K562 (cell line): Measurements from ENCODE around the gene SORT1. TPM values are rescaled to one million over a fixed set of nuclear protein-coding genes. Genes with fewer than 3 reads are reported as not detected.
A peak's percentile ranks its signal among the peaks of the same experiment; 100 is the strongest.

ENCODE experiments used
- CBX1 ChIP-seq: sonication (generic); IDR thresholded peaks from 2 replicates; pipeline ENCODE4 v1.6.1; 2016; ENCODE audit warnings: antibody characterized with exemption, low read depth, mild to moderate bottlenecking
- DACH1 ChIP-seq: fragments of 450-650 bp; IDR thresholded peaks from 2 replicates; pipeline ENCODE4 v1.6.1; 2018; ENCODE audit not compliant: partially characterized antibody
- MTA3 ChIP-seq: fragments of 450-650 bp; formaldehyde crosslinking; IDR thresholded peaks from 2 replicates; pipeline ENCODE4 v1.6.1; 2017; ENCODE audit warnings: mild to moderate bottlenecking, borderline replicate concordance
- POLR2AphosphoS2 ChIP-seq: IDR thresholded peaks from 2 replicates; pipeline ENCODE4 v1.6.1; 2012; ENCODE audit warnings: low read length, improper control_type of control experiment
- SMAD2 ChIP-seq: fragments of 150-350 bp; IDR thresholded peaks from 2 replicates; pipeline ENCODE4 v1.6.1; 2014; ENCODE audit warnings: low read depth, mild to moderate bottlenecking, low read length
- VEZF1 ChIP-seq: fragments of 200-800 bp; sonication (Bioruptor generic); IDR thresholded peaks from 2 replicates; pipeline ENCODE4 v1.6.1; 2017; ENCODE audit warnings: missing genetic modification characterization, missing compliant biosample characterization
- ZFP1 ChIP-seq: fragments of 450-650 bp; formaldehyde crosslinking; IDR thresholded peaks from 2 replicates; pipeline ENCODE4 v1.4.0; 2020; ENCODE audit warnings: mild to moderate bottlenecking, mixed read lengths
- ZNF324 ChIP-seq: fragments of 250-450 bp; sonication (Bioruptor Pico); IDR thresholded peaks from 2 replicates; pipeline ENCODE4 v1.4.0; 2020; ENCODE audit warnings: mild to moderate bottlenecking
- polyA plus RNA-seq, 8 experiments: library from polyadenylated mRNA; depleted of rRNA in 4 of 8; stranded (reverse) in 5 of 8; unstranded in 3 of 8; fragments of >200 nt; fragmentation: Nextera tagmentation in 2 of 8; fragmentation: Illumina TruSeq in 1 of 8; extraction: Ambion mirVana in 2 of 8; extraction: Trizol in 1 of 8; gene quantifications; 2 replicates each; pipeline versions ENCODE4 v1.2.1 to v1.2.3, GENCODE V29; 2011 to 2014; ENCODE audit warnings: inconsistent platforms in 1 of 8, missing spikeins in 1 of 8
- total RNA-seq, 7 experiments: library from RNA; depleted of rRNA in 6 of 7; stranded (reverse); fragments of >200 nt in 6 of 7; fragmentation: Illumina TruSeq in 2 of 7; extraction: Trizol in 2 of 7; gene quantifications; 2 replicates each; pipeline versions ENCODE4 v1.2.1 to v1.2.3, GENCODE V29; 2011 to 2021; ENCODE audit warnings: low replicate concordance in 1 of 7
- TF ChIP-seq, protein P1 (sequence below): fragments of 250-450 bp; sonication (Bioruptor Pico); IDR thresholded peaks from 2 replicates; pipeline ENCODE4 v1.5.0; 2021; ENCODE audit warnings: mild to moderate bottlenecking, moderate library complexity
- TF ChIP-seq, protein P2 (sequence below), 2 experiments: fragments of 450-650 bp; IDR thresholded peaks; 2 replicates each; pipeline ENCODE4 v1.6.1; 2016; ENCODE audit warnings: mild to moderate bottlenecking in 2 of 2, borderline replicate concordance in 1 of 2, low read depth in 1 of 2, moderate library complexity in 1 of 2
- TF ChIP-seq, protein P3 (sequence below): IDR thresholded peaks from 2 replicates; pipeline ENCODE4 v1.6.1; 2012; ENCODE audit warnings: low read depth, low read length, improper control_type of control experiment, borderline replicate concordance

SORT1 gene
- total and polyA plus RNA-seq, 9 of the 15 experiments (the other 6 are each of a cell fraction or from before 2014, with no cell fraction given): 27.4 to 112 (median 65.0) TPM

GRCh38 chr1:109277434-109278204, 120.1 kb downstream of the SORT1 start (continued):
- TF ChIP-seq, protein P1, sequence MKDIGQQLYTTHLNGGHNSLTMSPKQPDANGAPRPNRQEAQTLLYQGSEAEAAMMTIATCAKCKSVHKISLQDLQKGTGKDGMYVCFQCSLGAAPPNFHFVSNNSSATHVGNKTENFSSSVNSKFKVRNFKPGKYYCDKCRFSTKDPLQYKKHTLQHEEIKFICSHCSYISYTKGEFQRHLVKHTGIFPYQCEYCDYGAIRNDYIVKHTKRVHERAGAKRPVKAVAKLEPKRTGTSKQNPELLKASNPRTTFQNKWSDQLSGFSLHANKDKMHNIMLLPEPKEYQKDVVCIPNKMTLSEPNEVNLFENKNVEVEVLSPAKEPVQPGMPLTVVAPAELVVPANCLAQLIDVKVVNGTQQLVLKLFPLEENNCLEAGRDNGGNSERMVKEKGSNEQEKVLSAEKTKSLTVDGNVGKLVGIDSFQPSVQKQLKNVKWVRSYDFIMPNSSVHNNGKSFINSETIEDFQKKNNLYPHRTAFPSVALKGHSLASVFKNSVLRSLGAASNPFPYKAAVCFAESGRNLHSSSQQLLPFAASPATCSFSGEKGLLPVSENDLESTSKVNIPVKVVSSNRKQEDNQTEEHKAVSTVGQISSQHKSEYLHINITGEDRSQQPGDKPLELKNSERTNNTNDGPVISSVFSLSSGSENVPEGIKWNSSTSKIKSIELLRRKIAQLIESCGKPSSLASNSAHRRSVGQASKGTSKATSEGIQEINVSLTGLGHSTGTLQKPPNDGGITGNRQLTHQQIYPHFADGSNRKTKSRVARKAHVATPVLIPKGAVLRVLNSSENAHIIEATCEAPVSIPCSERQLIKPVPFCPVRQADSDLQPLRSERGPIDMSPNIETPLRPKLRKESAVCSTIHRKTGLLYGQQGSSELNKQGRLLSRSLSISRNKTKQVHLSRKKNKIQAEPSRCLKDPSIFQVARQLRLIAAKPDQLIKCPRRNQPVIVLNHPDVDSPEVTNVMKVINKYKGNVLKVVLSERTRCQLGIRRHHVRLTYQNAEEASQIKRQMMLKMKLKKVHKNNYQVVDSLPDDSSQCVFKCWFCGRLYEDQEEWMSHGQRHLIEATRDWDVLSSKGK (CRISPR knock-in tag): no peak
- no peak for TF ChIP-seq ZNF324
- TF ChIP-seq, protein P2, sequence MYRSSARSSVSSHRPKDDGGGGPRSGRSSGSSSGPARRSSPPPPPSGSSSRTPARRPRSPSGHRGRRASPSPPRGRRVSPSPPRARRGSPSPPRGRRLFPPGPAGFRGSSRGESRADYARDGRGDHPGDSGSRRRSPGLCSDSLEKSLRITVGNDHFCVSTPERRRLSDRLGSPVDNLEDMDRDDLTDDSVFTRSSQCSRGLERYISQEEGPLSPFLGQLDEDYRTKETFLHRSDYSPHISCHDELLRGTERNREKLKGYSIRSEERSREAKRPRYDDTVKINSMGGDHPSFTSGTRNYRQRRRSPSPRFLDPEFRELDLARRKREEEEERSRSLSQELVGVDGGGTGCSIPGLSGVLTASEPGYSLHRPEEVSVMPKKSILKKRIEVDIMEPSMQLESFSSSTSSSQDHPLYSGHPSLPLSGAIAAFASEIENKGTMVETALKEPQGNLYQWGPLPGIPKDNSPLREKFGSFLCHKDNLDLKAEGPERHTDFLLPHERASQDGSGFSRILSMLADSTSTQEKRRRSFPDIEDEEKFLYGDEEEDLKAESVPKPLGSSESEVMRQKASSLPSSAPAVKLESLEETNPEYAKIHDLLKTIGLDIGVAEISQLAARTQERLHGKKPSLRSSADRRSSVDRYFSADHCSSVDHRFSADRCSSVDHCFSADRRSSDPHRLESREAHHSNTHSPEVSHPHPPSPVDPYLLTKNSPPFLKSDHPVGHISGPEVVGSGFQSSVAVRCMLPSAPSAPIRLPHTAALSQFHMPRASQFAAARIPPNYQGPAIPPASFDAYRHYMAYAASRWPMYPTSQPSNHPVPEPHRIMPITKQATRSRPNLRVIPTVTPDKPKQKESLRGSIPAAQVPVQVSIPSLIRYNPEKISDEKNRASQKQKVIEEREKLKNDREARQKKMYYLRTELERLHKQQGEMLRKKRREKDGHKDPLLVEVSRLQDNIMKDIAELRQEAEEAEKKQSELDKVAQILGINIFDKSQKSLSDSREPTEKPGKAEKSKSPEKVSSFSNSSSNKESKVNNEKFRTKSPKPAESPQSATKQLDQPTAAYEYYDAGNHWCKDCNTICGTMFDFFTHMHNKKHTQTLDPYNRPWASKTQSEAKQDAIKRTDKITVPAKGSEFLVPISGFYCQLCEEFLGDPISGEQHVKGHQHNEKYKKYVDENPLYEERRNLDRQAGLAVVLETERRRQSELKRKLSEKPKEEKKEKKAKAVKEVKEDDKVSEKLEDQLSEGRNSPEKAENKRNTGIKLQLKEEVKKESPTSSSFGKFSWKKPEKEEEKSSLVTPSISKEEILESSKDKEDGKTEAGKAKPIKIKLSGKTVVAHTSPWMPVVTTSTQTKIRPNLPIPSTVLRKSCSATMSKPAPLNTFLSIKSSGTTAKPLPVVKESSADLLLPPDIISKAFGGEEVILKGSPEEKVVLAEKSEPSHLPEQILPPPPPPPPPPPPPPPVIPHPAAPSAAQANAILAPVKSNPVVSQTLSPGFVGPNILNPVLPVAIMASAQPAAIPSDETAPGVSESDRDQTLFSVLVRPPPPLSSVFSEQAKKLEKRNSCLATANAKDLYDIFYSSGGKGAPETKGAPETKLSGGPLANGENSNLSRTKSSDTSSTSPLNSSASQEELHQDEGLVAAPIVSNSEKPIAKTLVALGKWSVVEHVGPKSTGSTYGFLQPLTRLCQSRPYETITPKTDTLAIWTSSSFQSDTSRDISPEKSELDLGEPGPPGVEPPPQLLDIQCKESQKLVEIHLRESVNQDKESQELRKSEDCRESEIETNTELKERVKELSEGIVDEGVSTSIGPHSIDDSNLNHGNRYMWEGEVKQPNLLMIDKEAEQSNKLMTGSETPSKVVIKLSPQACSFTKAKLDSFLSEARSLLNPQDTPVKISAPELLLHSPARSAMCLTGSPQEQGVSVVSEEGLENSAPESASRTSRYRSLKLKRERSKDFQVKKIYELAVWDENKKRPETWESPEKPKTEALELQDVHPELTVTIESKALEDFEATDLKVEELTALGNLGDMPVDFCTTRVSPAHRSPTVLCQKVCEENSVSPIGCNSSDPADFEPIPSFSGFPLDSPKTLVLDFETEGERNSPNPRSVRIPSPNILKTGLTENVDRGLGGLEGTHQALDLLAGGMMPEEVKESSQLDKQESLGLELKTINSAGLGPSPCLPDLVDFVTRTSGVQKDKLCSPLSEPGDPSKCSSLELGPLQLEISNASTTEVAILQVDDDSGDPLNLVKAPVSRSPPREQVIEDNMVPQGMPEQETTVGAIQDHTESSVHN (IDR thresholded peaks at IDR 0.05; ENCODE audit: borderline replicate concordance in 1 of 2, low read depth in 1 of 2): no peak
- TF ChIP-seq SMAD2: no peak
- TF ChIP-seq MTA3: 0 out of 2 replicates have a peak, but pooled peaks have one; percentile 47
- TF ChIP-seq DACH1: no peak
- peak; percentile 78; the same call in 1 of the 2 replicates for TF ChIP-seq POLR2AphosphoS2
- peak; percentile 46; the same call in 1 of the 2 replicates for TF ChIP-seq VEZF1 (CRISPR knock-in tag)
- TF ChIP-seq, protein P3, sequence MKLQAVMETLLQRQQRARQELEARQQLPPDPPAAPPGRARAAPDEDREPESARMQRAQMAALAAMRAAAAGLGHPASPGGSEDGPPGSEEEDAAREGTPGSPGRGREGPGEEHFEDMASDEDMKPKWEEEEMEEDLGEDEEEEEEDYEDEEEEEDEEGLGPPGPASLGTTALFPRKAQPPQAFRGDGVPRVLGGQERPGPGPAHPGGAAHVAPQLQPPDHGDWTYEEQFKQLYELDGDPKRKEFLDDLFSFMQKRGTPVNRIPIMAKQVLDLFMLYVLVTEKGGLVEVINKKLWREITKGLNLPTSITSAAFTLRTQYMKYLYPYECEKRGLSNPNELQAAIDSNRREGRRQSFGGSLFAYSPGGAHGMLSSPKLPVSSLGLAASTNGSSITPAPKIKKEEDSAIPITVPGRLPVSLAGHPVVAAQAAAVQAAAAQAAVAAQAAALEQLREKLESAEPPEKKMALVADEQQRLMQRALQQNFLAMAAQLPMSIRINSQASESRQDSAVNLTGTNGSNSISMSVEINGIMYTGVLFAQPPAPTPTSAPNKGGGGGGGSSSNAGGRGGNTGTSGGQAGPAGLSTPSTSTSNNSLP: no peak
- no peak for TF ChIP-seq ZFP1 (CRISPR knock-in tag)
- 0 out of 2 replicates have a peak, but pooled peaks have one; percentile 43 for TF ChIP-seq CBX1
